ENCODE results near the gene GFOD1. TPM values are rescaled to one million over a fixed set of nuclear protein-coding genes. Genes with fewer than 3 reads are reported as not detected.

GFOD1 gene, protein sequence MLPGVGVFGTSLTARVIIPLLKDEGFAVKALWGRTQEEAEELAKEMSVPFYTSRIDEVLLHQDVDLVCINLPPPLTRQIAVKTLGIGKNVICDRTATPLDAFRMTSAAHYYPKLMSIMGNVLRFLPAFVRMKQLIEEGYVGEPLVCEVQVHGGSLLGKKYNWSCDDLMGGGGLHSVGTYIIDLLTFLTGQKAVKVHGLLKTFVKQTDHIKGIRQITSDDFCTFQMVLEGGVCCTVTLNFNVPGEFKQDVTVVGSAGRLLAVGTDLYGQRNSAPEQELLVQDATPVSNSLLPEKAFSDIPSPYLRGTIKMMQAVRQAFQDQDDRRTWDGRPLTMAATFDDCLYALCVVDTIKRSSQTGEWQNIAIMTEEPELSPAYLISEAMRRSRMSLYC
- 10 to 100 TPM in 2 of 4 donors, 1 to 10 TPM in 2; 4.7 to 26.6 (median 10.1) TPM for total RNA-seq

- H3K36me3 ChIP-seq: no peaks in the 10 kb centered on the region
- H3K9me3 ChIP-seq: no peaks in the 10 kb centered on the region
- peak; percentile 78 to 85 for DNase-seq
- intact Hi-C loops (cut with DNase I; ENCODE audit: low total_unique reads): no loop called here
- peak within 1 kb of the TSS; percentile 80 to 89 for H3K27ac ChIP-seq
- peak; percentile 76 to 81 for TF ChIP-seq POLR2A (IDR thresholded peaks at IDR 0.05)
- TF ChIP-seq, protein P1, sequence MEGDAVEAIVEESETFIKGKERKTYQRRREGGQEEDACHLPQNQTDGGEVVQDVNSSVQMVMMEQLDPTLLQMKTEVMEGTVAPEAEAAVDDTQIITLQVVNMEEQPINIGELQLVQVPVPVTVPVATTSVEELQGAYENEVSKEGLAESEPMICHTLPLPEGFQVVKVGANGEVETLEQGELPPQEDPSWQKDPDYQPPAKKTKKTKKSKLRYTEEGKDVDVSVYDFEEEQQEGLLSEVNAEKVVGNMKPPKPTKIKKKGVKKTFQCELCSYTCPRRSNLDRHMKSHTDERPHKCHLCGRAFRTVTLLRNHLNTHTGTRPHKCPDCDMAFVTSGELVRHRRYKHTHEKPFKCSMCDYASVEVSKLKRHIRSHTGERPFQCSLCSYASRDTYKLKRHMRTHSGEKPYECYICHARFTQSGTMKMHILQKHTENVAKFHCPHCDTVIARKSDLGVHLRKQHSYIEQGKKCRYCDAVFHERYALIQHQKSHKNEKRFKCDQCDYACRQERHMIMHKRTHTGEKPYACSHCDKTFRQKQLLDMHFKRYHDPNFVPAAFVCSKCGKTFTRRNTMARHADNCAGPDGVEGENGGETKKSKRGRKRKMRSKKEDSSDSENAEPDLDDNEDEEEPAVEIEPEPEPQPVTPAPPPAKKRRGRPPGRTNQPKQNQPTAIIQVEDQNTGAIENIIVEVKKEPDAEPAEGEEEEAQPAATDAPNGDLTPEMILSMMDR (IDR thresholded peaks at IDR 0.05): peak in 2 of 4 experiments; percentile 3 to 26
- no peaks in the 10 kb centered on the region for H3K27me3 ChIP-seq
- peak within 1 kb of the TSS; percentile 56 to 74 for H3K4me3 ChIP-seq
- H3K4me1 ChIP-seq: peaks cover 6 to 7% of the 10 kb centered on the region in 2 donors
Measured at GRCh38 chr6:13487122-13488014, at the start of gene GFOD1. Gene GFOD1 (minus strand): TSS chr6:13487600. CDS start chr6:13486890, 710 bp downstream.

GRCh38 chr6:13536796-13537526 is 49.6 kb upstream of the GFOD1 start:
- Histone ChIP-seq H3K4me3 (no peak overlapping the region), H3K27me3 (no peaks in the 10 kb centered on the region), H3K9me3 (no peaks in the 10 kb centered on the region), H3K27ac (peak overlapping the region in 1 of 2 donors; percentile 23), H3K36me3 (no peaks in the 10 kb centered on the region), H3K4me1 (no peaks in the 10 kb centered on the region)
- TF ChIP-seq, protein P1 (IDR thresholded peaks at IDR 0.05): no peak
- TF ChIP-seq POLR2A (IDR thresholded peaks at IDR 0.05): no peak
- no peak for DNase-seq
- intact Hi-C loops (cut with DNase I; ENCODE audit: low total_unique reads): no loop called here

GRCh38 chr6:13535306-13535705 is 47.9 kb upstream of the GFOD1 start:
- H3K4me3 ChIP-seq: no peak overlapping the region
- no peaks in the 10 kb centered on the region for H3K36me3 ChIP-seq
- TF ChIP-seq, protein P1 (IDR thresholded peaks at IDR 0.05): no peak
- TF ChIP-seq POLR2A (IDR thresholded peaks at IDR 0.05): no peak
- H3K27ac ChIP-seq: no peak overlapping the region
- DNase-seq: no peak
- H3K4me1 ChIP-seq: no peaks in the 10 kb centered on the region
- intact Hi-C loops (cut with DNase I; ENCODE audit: low total_unique reads): no loop called here
- no peaks in the 10 kb centered on the region for H3K27me3 ChIP-seq
- no peaks in the 10 kb centered on the region for H3K9me3 ChIP-seq

- intact Hi-C loops (cut with DNase I; ENCODE audit: low total_unique reads): no loop called here
- H3K27me3 ChIP-seq: no peaks in the 10 kb centered on the region
- no peak overlapping the region for H3K27ac ChIP-seq
- H3K9me3 ChIP-seq: no peaks in the 10 kb centered on the region
- no peak overlapping the region for H3K4me3 ChIP-seq
- no peaks in the 10 kb centered on the region for H3K4me1 ChIP-seq
- H3K36me3 ChIP-seq: no peaks in the 10 kb centered on the region
- no peak for DNase-seq
- TF ChIP-seq, protein P1 (IDR thresholded peaks at IDR 0.05): no peak
- TF ChIP-seq POLR2A (IDR thresholded peaks at IDR 0.05): no peak
Measured at GRCh38 chr6:13534536-13534935, 47.1 kb upstream of the GFOD1 start.
